ENCODE measurements around the gene RIN3. TPM values are rescaled to one million over a fixed set of nuclear protein-coding genes. Genes with fewer than 3 reads are reported as not detected.

The RIN3 gene
- total and polyA plus RNA-seq, 2 of the 4 experiments (the other 2 are of a cell fraction): 2.5 to 11.1 TPM

- Histone ChIP-seq H3K23ac (ENCODE audit: low read depth, low read length) (no peak overlapping the region), H2BK20ac (ENCODE audit: low read depth, low read length) (no peak overlapping the region), H4K20me1 (ENCODE audit: insufficient read depth, low read length) (peaks cover 32% of the 10 kb centered on the region; the same call in 1 of the 2 replicates), H3K9me3 (ENCODE audit: control insufficient read depth, insufficient read depth, low read length) (no peaks in the 10 kb centered on the region), H3K9ac (ENCODE audit: low read depth, low read length) (no peak overlapping the region), H2AK5ac (ENCODE audit: low read depth, low read length) (no peak overlapping the region), H2BK5ac (ENCODE audit: low read depth, low read length, poor library complexity, severe bottlenecking) (no peak overlapping the region), H4K91ac (ENCODE audit: insufficient read depth, low read depth, low read length) (no peak overlapping the region), H2AFZ (replicated peaks; ENCODE audit: low read length, poor library complexity) (no peak overlapping the region), H2AK9ac (replicated peaks; ENCODE audit: low read depth, low read length, poor library complexity) (no peak overlapping the region), H4K8ac (ENCODE audit: low read depth in 2 of 2, low read length in 2 of 2) (no peak overlapping the region), H3K4ac (ENCODE audit: low read depth, low read length) (no peak overlapping the region), H3K4me3 (ENCODE audit: insufficient read depth, low read depth, low read length) (no peak overlapping the region), H3K79me1 (ENCODE audit: low read depth in 1 of 2, low read length in 2 of 2) (peaks cover 42 to 84% of the 10 kb centered on the region in 2 experiments), H4K5ac (ENCODE audit: low read depth, low read length) (no peak overlapping the region), H3K36me3 (ENCODE audit: control insufficient read depth, insufficient read depth, low read length) (peaks cover 4% of the 10 kb centered on the region; the same call in 1 of the 2 replicates), H3K27ac (ENCODE audit: insufficient read depth, low read length) (no peak overlapping the region), H3K9me1 (ENCODE audit: insufficient read depth, low read length) (peaks cover 31% of the 10 kb centered on the region), H3K18ac (ENCODE audit: low read depth, low read length) (no peak overlapping the region), H2BK15ac (ENCODE audit: low read depth, low read length) (no peak overlapping the region), H3K14ac (replicated peaks; ENCODE audit: low read depth, low read length) (no peak overlapping the region), H3K56ac (ENCODE audit: extremely low read depth, insufficient read depth, low read length) (no peak overlapping the region), H3K27me3 (ENCODE audit: control insufficient read depth, insufficient read depth, low read length) (no peaks in the 10 kb centered on the region), H3K4me2 (ENCODE audit: low read depth, low read length) (no peak overlapping the region), H2BK120ac (ENCODE audit: low read depth, low read length) (no peak overlapping the region), H3K4me1 (ENCODE audit: control insufficient read depth, insufficient read depth, low read length) (peaks cover 18% of the 10 kb centered on the region)
- no TSS peak for BruUV-seq (replicated peaks)
- POLR2A ChIA-PET (ENCODE audit: unreplicated experiment): no interaction called here
- DNase-seq: no peak
- 88% methylated on average over 5 of the region's 13 CpGs; no CpG with 5 or more reads in 1 of the 2 experiments for WGBS, 2 experiments (ENCODE audit: extremely low coverage in 2 of 2, insufficient read length in 1 of 2)
- intact Hi-C loops (cut with micrococcal nuclease) (no loop called here), dilution Hi-C loops (cut with HindIII; ENCODE audit: low sequenced_read_pairs, unreplicated experiment) (no loop called here), in situ Hi-C loops (cut with MboI; ENCODE audit: low sequenced_read_pairs) (no loop called here)
- TF ChIP-seq POLR2A (IDR thresholded peaks at IDR 0.05; ENCODE audit: low read depth, low read length) (no peak), MAFK (IDR thresholded peaks at IDR 0.05; ENCODE audit: low read depth, low read length) (no peak), CTCF (conservative IDR thresholded peaks at IDR 0.05; ENCODE audit: low read depth, low read length) (no peak), SMC3 (IDR thresholded peaks at IDR 0.05; ENCODE audit: low read depth, low read length) (no peak), CHD1 (IDR thresholded peaks at IDR 0.05; ENCODE audit: low read depth, low read length) (no peak), CEBPB (IDR thresholded peaks at IDR 0.05; ENCODE audit: low read depth, low read length) (no peak), RFX5 (IDR thresholded peaks at IDR 0.05; ENCODE audit: low read depth, low read length) (no peak), NFE2L2 (IDR thresholded peaks at IDR 0.05; ENCODE audit: low read depth, low read length) (no peak), USF2 (IDR thresholded peaks at IDR 0.05; ENCODE audit: low read depth, low read length) (no peak), MXI1 (IDR thresholded peaks at IDR 0.05; ENCODE audit: borderline replicate concordance, low read depth, low read length) (no peak), RCOR1 (IDR thresholded peaks at IDR 0.05; ENCODE audit: insufficient replicate concordance, low read length) (no peak)
- CTCF ChIA-PET: no interaction called here
- ATAC-seq (ENCODE audit: low read depth): no peak
Measured at GRCh38 chr14:92551044-92551841, 37.7 kb downstream of the RIN3 start.
